Right atrium auricular region (tissue), 2 donors: ENCODE results near the gene SGO2. TPM values are rescaled to one million over a fixed set of nuclear protein-coding genes. Genes with fewer than 3 reads are reported as not detected.

ENCODE experiments used
- DNase-seq: peaks from one replicate; pipeline ENCODE4 v3.0.0-alpha.2; 2019; ENCODE audit warnings: low spot score
- H3K27ac ChIP-seq, 2 donors: fragments of 200-600 bp; sonication (generic); 1 replicate in 1 of 2; 2 replicates in 1 of 2; pipeline ENCODE4 v1.5.1; 2016 to 2019
- H3K27me3 ChIP-seq, 2 donors: fragments of 200-600 bp; sonication (generic); one replicate each; pipeline versions ENCODE4 v1.5.1 to v1.6.0; 2017 to 2019
- H3K36me3 ChIP-seq: fragments of 200-600 bp; sonication (generic); one replicate; pipeline ENCODE4 v1.5.1; 2016
- H3K4me1 ChIP-seq, 2 donors: fragments of 200-600 bp; sonication (generic); one replicate each; pipeline versions ENCODE4 v1.5.1 to v1.6.0; 2017 to 2019
- H3K4me3 ChIP-seq, 2 donors: fragments of 200-600 bp; sonication (generic); 1 replicate in 1 of 2; 2 replicates in 1 of 2; pipeline ENCODE4 v1.5.1; 2017 to 2019; ENCODE audit warnings: mild to moderate bottlenecking in 1 of 2, moderate library complexity in 1 of 2
- H3K9me3 ChIP-seq, 2 donors: fragments of 200-600 bp; sonication (generic); one replicate each; pipeline ENCODE4 v1.5.1; 2019
- total RNA-seq, 2 donors: library from RNA; depleted of rRNA; stranded (reverse); fragments of >200 nt; gene quantifications; one replicate each; pipeline ENCODE4 v1.1.0, GENCODE V29; 2016
- TF ChIP-seq, protein P1 (sequence below), 2 donors: fragments of 200-600 bp; sonication (generic); IDR thresholded peaks; one replicate each; pipeline ENCODE4 v1.5.1; 2019; ENCODE audit warnings: antibody characterized with exemption in 2 of 2

SGO2 gene
- total RNA-seq, 2 donors from 2014 or later, result 1.9 to 2.5 TPM

DNA sequence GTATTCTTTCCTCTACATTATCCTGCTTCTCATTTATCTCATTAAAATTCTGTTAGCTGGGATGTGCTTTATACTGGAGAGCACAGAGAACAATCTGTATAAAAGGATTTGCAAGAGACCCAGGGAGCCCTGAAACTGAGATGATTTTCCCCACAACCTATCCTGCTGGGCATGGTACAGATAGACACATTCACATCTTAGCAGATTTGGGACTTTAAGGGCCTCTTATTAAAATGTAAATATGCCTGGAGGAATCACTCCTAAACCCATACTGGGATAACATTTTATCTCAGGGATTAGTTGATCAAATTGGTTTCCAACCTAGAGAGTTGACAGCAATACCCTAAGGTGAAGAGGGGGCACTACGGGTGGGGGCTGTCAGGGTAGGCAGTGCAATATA is 105.3 kb downstream of the SGO2 start:
- Histone ChIP-seq H3K4me3 (no peak overlapping the region), H3K4me1 (no peaks in the 10 kb centered on the region), H3K36me3 (no peaks in the 10 kb centered on the region), H3K27me3 (no peaks in the 10 kb centered on the region), H3K27ac (no peak overlapping the region), H3K9me3 (peaks cover 0 to 6% of the 10 kb centered on the region in 2 donors)
- TF ChIP-seq, protein P1, sequence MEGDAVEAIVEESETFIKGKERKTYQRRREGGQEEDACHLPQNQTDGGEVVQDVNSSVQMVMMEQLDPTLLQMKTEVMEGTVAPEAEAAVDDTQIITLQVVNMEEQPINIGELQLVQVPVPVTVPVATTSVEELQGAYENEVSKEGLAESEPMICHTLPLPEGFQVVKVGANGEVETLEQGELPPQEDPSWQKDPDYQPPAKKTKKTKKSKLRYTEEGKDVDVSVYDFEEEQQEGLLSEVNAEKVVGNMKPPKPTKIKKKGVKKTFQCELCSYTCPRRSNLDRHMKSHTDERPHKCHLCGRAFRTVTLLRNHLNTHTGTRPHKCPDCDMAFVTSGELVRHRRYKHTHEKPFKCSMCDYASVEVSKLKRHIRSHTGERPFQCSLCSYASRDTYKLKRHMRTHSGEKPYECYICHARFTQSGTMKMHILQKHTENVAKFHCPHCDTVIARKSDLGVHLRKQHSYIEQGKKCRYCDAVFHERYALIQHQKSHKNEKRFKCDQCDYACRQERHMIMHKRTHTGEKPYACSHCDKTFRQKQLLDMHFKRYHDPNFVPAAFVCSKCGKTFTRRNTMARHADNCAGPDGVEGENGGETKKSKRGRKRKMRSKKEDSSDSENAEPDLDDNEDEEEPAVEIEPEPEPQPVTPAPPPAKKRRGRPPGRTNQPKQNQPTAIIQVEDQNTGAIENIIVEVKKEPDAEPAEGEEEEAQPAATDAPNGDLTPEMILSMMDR (IDR thresholded peaks at IDR 0.05), result no peak
- no peak for DNase-seq

Other genes with a start within 250 kb of the SGO2 start
- gene SPATS2L, start 219.5 kb upstream of the SGO2 start, total RNA-seq, result 100 to 1,000 TPM; 103 to 126 TPM
- gene KCTD18, start 16.1 kb upstream of the SGO2 start, total RNA-seq, result 10 to 100 TPM; 11.9 to 16.4 TPM
- 10 to 100 TPM; 12.2 to 48.2 TPM for gene AOX1, start 59.8 kb downstream of the SGO2 start, total RNA-seq